Heart left ventricle (tissue), 16 donors: ENCODE measurements around the gene UTP18. TPM values are rescaled to one million over a fixed set of nuclear protein-coding genes. Genes with fewer than 3 reads are reported as not detected.
"Not testable (repeated sequence)": the region's sequence is repeated elsewhere in the genome, so short reads cannot be mapped to it uniquely, and the experiment has no call there.

Source experiments
- ATAC-seq, 4 donors: fragments of 200-7000 bp; cut with Tn5 transposase; one replicate each; pipeline ENCODE4 v1.9.1; 2020 to 2022; ENCODE audit warnings: moderate library complexity in 4 of 4, mild to moderate bottlenecking in 3 of 4, moderate number of reproducible peaks in 1 of 4
- DNase-seq, 5 donors: peaks; one replicate each; pipeline ENCODE4 v3.0.0-alpha.2; 2020
- H3K27ac ChIP-seq, 12 donors: fragments of 200-600 bp; sonication (generic) in 4 of 12; one replicate each; pipeline versions ENCODE4 v1.5.0 to v1.8.0; 2016 to 2022; ENCODE audit warnings: mild to moderate bottlenecking in 2 of 12
- H3K27me3 ChIP-seq, 9 donors: fragments of 200-600 bp; sonication (generic) in 2 of 9; one replicate each; pipeline versions ENCODE4 v1.5.1 to v1.8.0; 2016 to 2022; ENCODE audit warnings: mild to moderate bottlenecking in 3 of 9
- H3K36me3 ChIP-seq, 9 donors: fragments of 200-600 bp; sonication (generic) in 2 of 9; one replicate each; pipeline versions ENCODE4 v1.5.0 to v1.8.0; 2018 to 2022; ENCODE audit warnings: mild to moderate bottlenecking in 2 of 9
- H3K4me1 ChIP-seq, 12 donors: fragments of 200-600 bp; sonication (generic) in 4 of 12; one replicate each; pipeline versions ENCODE4 v1.5.0 to v1.8.0; 2016 to 2022; ENCODE audit warnings: mild to moderate bottlenecking in 3 of 12
- H3K4me3 ChIP-seq, 12 donors: fragments of 200-600 bp; sonication (generic) in 4 of 12; one replicate each; pipeline versions ENCODE4 v1.5.0 to v1.8.0; 2017 to 2022; ENCODE audit warnings: mild to moderate bottlenecking in 9 of 12, moderate library complexity in 4 of 12
- H3K9me3 ChIP-seq, 12 donors: fragments of 200-600 bp; sonication (generic) in 4 of 12; one replicate each; pipeline versions ENCODE4 v1.5.0 to v1.8.0; 2016 to 2022; ENCODE audit warnings: mild to moderate bottlenecking in 1 of 12
- POLR2A ChIP-seq, 2 donors: fragments of 450-650 bp; IDR thresholded peaks; one replicate each; pipeline ENCODE4 v1.6.1; 2017; ENCODE audit warnings: antibody characterized with exemption in 2 of 2, mild to moderate bottlenecking in 2 of 2, moderate library complexity in 2 of 2
- WGBS, 4 donors: extraction: QIAGEN DNeasy Blood & Tissue Kit in 2 of 4; methylation state at CpG; one replicate each; pipeline versions ENCODE4 v1.1.5 to v1.1.7; 2013 to 2018; 5-methylcytosine and 5-hydroxymethylcytosine counted together
- intact Hi-C, 10 donors: fragments of 100-400 bp; cut with DNase I; formaldehyde crosslinking; loops; one replicate each; pipeline versions ENCODE4 v1.11.1 to v1.14.2; 2022
- polyA plus RNA-seq, 2 donors: library from polyadenylated mRNA; stranded (reverse); fragments of 200-250 nt; gene quantifications; one replicate each; pipeline ENCODE4 v1.2.3, GENCODE V29; 2013
- total RNA-seq, 9 donors: library from RNA; depleted of rRNA in 2 of 9; stranded (reverse); fragments of >200 nt in 2 of 9; fragmentation: NEBNext Ultra II Directional in 3 of 9; extraction: Animal tissue kit (Norgen Biotek cat#: 25700) in 3 of 9; gene quantifications; one replicate each; pipeline versions ENCODE4 v1.1.0 to v1.2.4, GENCODE V29; 2016 to 2023
- TF ChIP-seq, protein P1 (sequence below), 12 donors: fragments of 200-600 bp; sonication (generic) in 4 of 12; IDR thresholded peaks; one replicate each; pipeline versions ENCODE4 v1.5.0 to v1.8.0; 2018 to 2022; ENCODE audit warnings: antibody characterized with exemption in 12 of 12, mild to moderate bottlenecking in 5 of 12
- donor health status: ischemic (EF 13 %, LVEDD 7.1; RV severe dilation, severe dysfunction).
- donor health status: healthy with polysubstance abuse.
- donor health status: DM: no; HTN: yes; CAD: no.
- donor health status: DM: no; HTN: no; CAD: no.
- donor health status: ischemic (EF 25% LVEDD 6.9; RV normal size, moderate dysfunction).
- donor health status: ischemic (EF 25% LVEDD 5.7; RV mildly dilated, moderate dysfunction).
- donor health status: healthy.
- donor health status: DM: yes; HTN: yes; CAD: no.
- donor health status: ischemic (EF 35%, LVEDD 5.7; RV mildly dilated, moderate dysfunction).
- donor health status: nonischemic (EF 11% LVEDD 7.7; RV severe dilation, severe dysfunction).
- donor health status: DM: yes; HTN: yes; CAD: no.
- donor health status: PGD.
- donor health status: ischemic (EF 29% LVEDD 5.4; RV normal size, mild dysfunction).
- donor health status: nonischemic (EF 23%, LVEDD 6.1; RV moderate dilation, normal function).

The UTP18 gene
- total and polyA plus RNA-seq, 11 donors = 5.3 to 16.7 (median 8.1) TPM

GRCh38 chr17:51275381-51275780 is 15.0 kb downstream of the UTP18 start:
- Histone ChIP-seq H3K4me1 (peaks cover 0 to 9% (median 0%) of the 10 kb centered on the region in 12 donors), H3K4me3 (no peak overlapping the region), H3K27ac (no peak overlapping the region), H3K9me3 (no peaks in the 10 kb centered on the region), H3K27me3 (no peaks in the 10 kb centered on the region), H3K36me3 (peaks cover 0 to 100% (median 97%) of the 10 kb centered on the region in 9 donors)
- ATAC-seq (no peak), DNase-seq (no peak)
- TF ChIP-seq POLR2A (IDR thresholded peaks at IDR 0.05) = no peak
- TF ChIP-seq, protein P1, sequence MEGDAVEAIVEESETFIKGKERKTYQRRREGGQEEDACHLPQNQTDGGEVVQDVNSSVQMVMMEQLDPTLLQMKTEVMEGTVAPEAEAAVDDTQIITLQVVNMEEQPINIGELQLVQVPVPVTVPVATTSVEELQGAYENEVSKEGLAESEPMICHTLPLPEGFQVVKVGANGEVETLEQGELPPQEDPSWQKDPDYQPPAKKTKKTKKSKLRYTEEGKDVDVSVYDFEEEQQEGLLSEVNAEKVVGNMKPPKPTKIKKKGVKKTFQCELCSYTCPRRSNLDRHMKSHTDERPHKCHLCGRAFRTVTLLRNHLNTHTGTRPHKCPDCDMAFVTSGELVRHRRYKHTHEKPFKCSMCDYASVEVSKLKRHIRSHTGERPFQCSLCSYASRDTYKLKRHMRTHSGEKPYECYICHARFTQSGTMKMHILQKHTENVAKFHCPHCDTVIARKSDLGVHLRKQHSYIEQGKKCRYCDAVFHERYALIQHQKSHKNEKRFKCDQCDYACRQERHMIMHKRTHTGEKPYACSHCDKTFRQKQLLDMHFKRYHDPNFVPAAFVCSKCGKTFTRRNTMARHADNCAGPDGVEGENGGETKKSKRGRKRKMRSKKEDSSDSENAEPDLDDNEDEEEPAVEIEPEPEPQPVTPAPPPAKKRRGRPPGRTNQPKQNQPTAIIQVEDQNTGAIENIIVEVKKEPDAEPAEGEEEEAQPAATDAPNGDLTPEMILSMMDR (IDR thresholded peaks at IDR 0.05) = no peak
- 91 to 100% (median 99%) methylated on average over 1 of the region's 1 CpG for WGBS, 4 donors
- intact Hi-C loops = no loop called here

GRCh38 chr17:51279183-51279582 is 18.8 kb downstream of the UTP18 start:
- Histone ChIP-seq H3K27ac (no peak overlapping the region), H3K27me3 (no peaks in the 10 kb centered on the region), H3K9me3 (no peaks in the 10 kb centered on the region), H3K4me1 (no peaks in the 10 kb centered on the region), H3K4me3 (no peak overlapping the region), H3K36me3 (peaks cover 0 to 99% (median 97%) of the 10 kb centered on the region in 9 donors)
- no peak for TF ChIP-seq POLR2A (IDR thresholded peaks at IDR 0.05)
- TF ChIP-seq, protein P1 (IDR thresholded peaks at IDR 0.05) = no peak
- intact Hi-C loops = no loop called here
- DNase-seq = no peak
- ATAC-seq = no peak

- 94 to 100% (median 98%) methylated on average over 1 of the region's 1 CpG for WGBS, 4 donors
- Histone ChIP-seq H3K9me3 (no peaks in the 10 kb centered on the region), H3K4me1 (no peaks in the 10 kb centered on the region), H3K27ac (no peak overlapping the region), H3K4me3 (no peak overlapping the region), H3K27me3 (no peaks in the 10 kb centered on the region), H3K36me3 (peaks cover 0 to 100% (median 96%) of the 10 kb centered on the region in 9 donors)
- no peak for DNase-seq
- TF ChIP-seq POLR2A (IDR thresholded peaks at IDR 0.05) = no peak
- TF ChIP-seq, protein P1 (IDR thresholded peaks at IDR 0.05) = no peak
- intact Hi-C loops = no loop called here
- ATAC-seq = no peak
Observed at GRCh38 chr17:51287412-51287811, 27.1 kb downstream of the UTP18 start.

- Histone ChIP-seq H3K27me3 (no peaks in the 10 kb centered on the region), H3K36me3 (peaks cover 0 to 99% (median 96%) of the 10 kb centered on the region in 9 donors), H3K27ac (no peak overlapping the region), H3K9me3 (peaks cover 0 to 3% (median 0%) of the 10 kb centered on the region in 12 donors), H3K4me1 (no peaks in the 10 kb centered on the region), H3K4me3 (no peak overlapping the region)
- intact Hi-C loops = loop anchor here in 2 of 10 donors (10.0 kb wide), 2 partner anchors 245 to 815 kb away; no protein-coding TSS in a partner anchor
- TF ChIP-seq, protein P1 (IDR thresholded peaks at IDR 0.05) = no peak
- no peak for TF ChIP-seq POLR2A (IDR thresholded peaks at IDR 0.05)
- WGBS, 4 donors = 52 to 71% (median 63%) methylated on average over 2 of the region's 2 CpGs
- DNase-seq (no peak), ATAC-seq (no peak)
Observed at GRCh38 chr17:51289696-51290111, 29.4 kb downstream of the UTP18 start.

DNA sequence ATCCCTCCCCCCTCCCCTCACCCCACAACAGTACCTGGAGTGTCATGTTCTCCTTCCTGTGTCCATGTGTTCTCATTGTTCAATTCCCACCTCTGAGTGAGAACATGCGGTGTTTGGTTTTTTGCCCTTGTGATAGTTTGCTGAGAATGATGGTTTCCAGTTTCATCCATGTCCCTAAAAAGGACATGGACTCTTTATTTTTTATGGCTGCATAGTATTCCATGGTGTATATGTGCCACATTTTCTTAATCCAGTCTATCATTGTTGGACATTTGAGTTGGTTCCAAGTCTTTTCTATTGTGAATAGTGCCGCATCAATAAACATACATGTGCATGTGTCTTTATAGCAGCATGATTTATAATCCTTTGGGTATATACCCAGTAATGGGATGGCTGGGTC is 34.0 kb downstream of the UTP18 start:
- H3K27me3 ChIP-seq, DNase-seq, H3K4me1 ChIP-seq, H3K4me3 ChIP-seq, H3K27ac ChIP-seq, ATAC-seq, H3K9me3 ChIP-seq: not testable (repeated sequence)
- intact Hi-C loops = loop anchor here in 2 of 10 donors (10.0 kb wide), 2 partner anchors 240 to 810 kb away; no protein-coding TSS in a partner anchor
- WGBS, 4 donors = 96 to 100% (median 99%) methylated on average over 2 of the region's 2 CpGs
- H3K36me3 ChIP-seq = peaks cover 0 to 86% (median 76%) of the 10 kb centered on the region in 9 donors
